ENCODE measurements around the gene C10orf53.

C10orf53 gene

GRCh38 chr10:49738616-49739360 lies 59.3 kb downstream of the C10orf53 start:
- no peak for DNase-seq

- DNase-seq = no peak
These were observed 60.0 kb downstream of the C10orf53 start for GRCh38 chr10:49739426-49739825.

- DNase-seq = no peak
These were observed 61.1 kb downstream of the C10orf53 start for GRCh38 chr10:49740346-49741107.

- no peak for DNase-seq
These were observed 61.9 kb downstream of the C10orf53 start for GRCh38 chr10:49741108-49741995.

- no peak for DNase-seq
These were observed 63.4 kb downstream of the C10orf53 start for GRCh38 chr10:49742683-49743463.

GRCh38 chr10:49743464-49744075 lies 64.1 kb downstream of the C10orf53 start:
- DNase-seq = no peak

GRCh38 chr10:49744091-49744685 lies 64.7 kb downstream of the C10orf53 start:
- DNase-seq = no peak

- DNase-seq = no peak
These were observed 65.6 kb downstream of the C10orf53 start for GRCh38 chr10:49744924-49745605.

- DNase-seq = no peak
These were observed 66.3 kb downstream of the C10orf53 start for GRCh38 chr10:49745756-49746155.

- no peak for DNase-seq
These were observed 67.3 kb downstream of the C10orf53 start for GRCh38 chr10:49746626-49747302.
